Upper lobe of left lung (tissue), 6 donors: ENCODE measurements around the gene SCNN1B. TPM values are rescaled to one million over a fixed set of nuclear protein-coding genes. Genes with fewer than 3 reads are reported as not detected.

ENCODE experiments used
- ATAC-seq, 2 donors: fragments of 200-7000 bp; cut with Tn5 transposase; one replicate each; pipeline ENCODE4 v1.9.1; 2022; ENCODE audit warnings: mild to moderate bottlenecking in 2 of 2, moderate library complexity in 2 of 2; ENCODE audit not compliant: low FRiP score in 2 of 2
- DNase-seq, 2 donors: peaks; one replicate each; pipeline ENCODE4 v3.0.0-alpha.2; 2019 to 2020
- H3K27ac ChIP-seq, 4 donors: fragments of 200-600 bp; sonication (generic); one replicate each; pipeline ENCODE4 v1.5.1; 2016 to 2019
- H3K27me3 ChIP-seq, 4 donors: fragments of 200-600 bp; sonication (generic); one replicate each; pipeline ENCODE4 v1.5.1; 2017 to 2019
- H3K36me3 ChIP-seq, 4 donors: fragments of 200-600 bp; sonication (generic); one replicate each; pipeline ENCODE4 v1.5.1; 2016 to 2019
- H3K4me1 ChIP-seq, 4 donors: fragments of 200-600 bp; sonication (generic); one replicate each; pipeline ENCODE4 v1.5.1; 2018 to 2019
- H3K4me3 ChIP-seq, 4 donors: fragments of 200-600 bp; sonication (generic); one replicate each; pipeline ENCODE4 v1.5.1; 2017 to 2019; ENCODE audit warnings: mild to moderate bottlenecking in 2 of 4, moderate library complexity in 1 of 4
- H3K9me3 ChIP-seq, 4 donors: fragments of 200-600 bp; sonication (generic); one replicate each; pipeline ENCODE4 v1.5.1; 2018 to 2019
- EP300 ChIP-seq, 4 donors: sonication (generic); formaldehyde crosslinking; IDR thresholded peaks; one replicate each; pipeline ENCODE4 v1.5.1; 2017; ENCODE audit warnings: antibody characterized with exemption in 4 of 4, control low read depth in 2 of 4
- POLR2A ChIP-seq, 4 donors: fragments of 450-650 bp; IDR thresholded peaks; one replicate each; pipeline ENCODE4 v1.5.1; 2016 to 2017; ENCODE audit warnings: antibody characterized with exemption in 4 of 4, mild to moderate bottlenecking in 2 of 4
- POLR2AphosphoS5 ChIP-seq, 2 donors: sonication (generic); formaldehyde crosslinking; IDR thresholded peaks; one replicate each; pipeline ENCODE4 v1.5.1; 2017; ENCODE audit warnings: antibody characterized with exemption in 2 of 2
- WGBS, 2 donors: methylation state at CpG; one replicate each; pipeline ENCODE4 v1.1.5; 2017 to 2018; 5-methylcytosine and 5-hydroxymethylcytosine counted together
- total RNA-seq, 6 donors: library from RNA; depleted of rRNA in 4 of 6; stranded (reverse); fragments of >200 nt in 4 of 6; gene quantifications; one replicate each; pipeline versions ENCODE4 v1.1.0 to v1.2.1, GENCODE V29; 2016 to 2021
- TF ChIP-seq, protein P1 (sequence below), 6 experiments: fragments of 450-650 bp in 4 of 6; fragments of 200-600 bp in 2 of 6; sonication (generic) in 2 of 6; IDR thresholded peaks; one replicate each; pipeline ENCODE4 v1.5.1; 2016 to 2019; ENCODE audit warnings: antibody characterized with exemption in 6 of 6
- donor health status: DM: no; HTN: no; CAD: no; lungs with moderate emphysema.
- donor health status: DM: no; HTN: yes; CAD: no; lungs with severe emphysema.

Gene SCNN1B
- total RNA-seq, 6 donors from 2014 or later: 40.3 to 82.0 (median 56.7) TPM

DNA sequence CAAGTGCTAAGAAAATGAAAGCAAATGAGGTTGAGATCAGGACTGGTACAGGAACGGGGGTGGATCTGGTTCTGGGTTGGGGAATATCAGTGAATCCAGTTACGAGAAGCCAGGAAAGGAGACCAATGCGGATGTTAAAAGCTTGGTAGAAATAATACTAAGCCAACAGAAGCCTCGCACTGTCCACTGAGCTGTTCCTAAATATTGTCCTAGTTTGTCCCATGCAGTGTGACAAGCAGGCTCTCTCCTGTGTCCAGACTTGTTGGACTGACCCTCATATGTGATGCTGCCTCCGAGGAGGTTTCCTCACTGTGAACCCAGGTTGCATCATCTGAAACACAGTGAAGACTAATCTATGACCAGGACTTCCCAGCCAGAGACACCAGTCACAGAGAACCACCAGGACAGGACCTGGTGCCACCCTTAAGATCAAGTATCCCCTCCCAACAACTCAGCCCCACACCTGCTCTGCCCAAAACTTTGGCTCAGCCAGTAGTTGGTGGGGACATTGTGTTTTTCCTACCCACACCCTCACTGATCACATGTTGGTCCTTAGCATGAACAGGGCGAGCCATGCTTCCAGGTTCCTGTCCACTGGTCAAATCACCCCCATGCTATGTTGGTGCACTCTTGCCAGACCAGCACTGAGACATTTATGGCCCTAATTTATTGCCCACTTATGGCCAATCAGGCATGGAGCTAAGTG is 32.7 kb upstream of the SCNN1B start:
- 90 to 92% methylated on average over 6 of the region's 6 CpGs for WGBS, 2 donors
- ATAC-seq: no peak

DNA sequence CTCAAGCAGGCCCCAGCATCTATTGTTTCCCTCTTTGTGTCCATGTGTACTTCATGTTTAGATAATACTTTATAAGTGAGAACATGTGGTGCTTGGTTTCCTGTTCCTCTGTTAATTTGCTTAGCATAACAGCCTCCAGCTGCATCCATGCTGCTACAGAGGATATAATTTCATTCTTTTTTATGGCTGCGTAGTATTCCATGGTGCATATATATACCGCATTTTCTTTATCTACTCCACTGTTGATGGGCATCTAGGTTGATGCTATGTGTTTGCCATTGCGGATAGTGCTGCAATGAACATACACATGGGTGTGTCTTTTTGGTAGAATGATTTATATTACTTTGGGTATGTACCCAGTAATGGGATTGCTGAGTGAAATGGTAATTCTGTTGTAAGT is 31.4 kb upstream of the SCNN1B start:
- Histone ChIP-seq H3K27me3 (no peaks in the 10 kb centered on the region), H3K4me3 (no peak overlapping the region), H3K36me3 (no peaks in the 10 kb centered on the region), H3K4me1 (no peaks in the 10 kb centered on the region), H3K27ac (no peak overlapping the region), H3K9me3 (no peaks in the 10 kb centered on the region)
- DNase-seq: no peak
- no peak for ATAC-seq
- TF ChIP-seq EP300 (IDR thresholded peaks at IDR 0.05) (no peak), POLR2AphosphoS5 (IDR thresholded peaks at IDR 0.05) (no peak), POLR2A (IDR thresholded peaks at IDR 0.05) (no peak)
- TF ChIP-seq, protein P1, sequence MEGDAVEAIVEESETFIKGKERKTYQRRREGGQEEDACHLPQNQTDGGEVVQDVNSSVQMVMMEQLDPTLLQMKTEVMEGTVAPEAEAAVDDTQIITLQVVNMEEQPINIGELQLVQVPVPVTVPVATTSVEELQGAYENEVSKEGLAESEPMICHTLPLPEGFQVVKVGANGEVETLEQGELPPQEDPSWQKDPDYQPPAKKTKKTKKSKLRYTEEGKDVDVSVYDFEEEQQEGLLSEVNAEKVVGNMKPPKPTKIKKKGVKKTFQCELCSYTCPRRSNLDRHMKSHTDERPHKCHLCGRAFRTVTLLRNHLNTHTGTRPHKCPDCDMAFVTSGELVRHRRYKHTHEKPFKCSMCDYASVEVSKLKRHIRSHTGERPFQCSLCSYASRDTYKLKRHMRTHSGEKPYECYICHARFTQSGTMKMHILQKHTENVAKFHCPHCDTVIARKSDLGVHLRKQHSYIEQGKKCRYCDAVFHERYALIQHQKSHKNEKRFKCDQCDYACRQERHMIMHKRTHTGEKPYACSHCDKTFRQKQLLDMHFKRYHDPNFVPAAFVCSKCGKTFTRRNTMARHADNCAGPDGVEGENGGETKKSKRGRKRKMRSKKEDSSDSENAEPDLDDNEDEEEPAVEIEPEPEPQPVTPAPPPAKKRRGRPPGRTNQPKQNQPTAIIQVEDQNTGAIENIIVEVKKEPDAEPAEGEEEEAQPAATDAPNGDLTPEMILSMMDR (IDR thresholded peaks at IDR 0.05): no peak
- 91 to 94% methylated on average over 3 of the region's 3 CpGs for WGBS, 2 donors

More for the DNA sequence above, 32.7 kb upstream of the SCNN1B start:
- Histone ChIP-seq H3K4me3 (no peak overlapping the region), H3K4me1 (no peaks in the 10 kb centered on the region), H3K27ac (no peak overlapping the region), H3K9me3 (no peaks in the 10 kb centered on the region), H3K36me3 (no peaks in the 10 kb centered on the region), H3K27me3 (no peaks in the 10 kb centered on the region)
- no peak for TF ChIP-seq POLR2A (IDR thresholded peaks at IDR 0.05)
- TF ChIP-seq, protein P1 (IDR thresholded peaks at IDR 0.05): no peak
- no peak for TF ChIP-seq POLR2AphosphoS5 (IDR thresholded peaks at IDR 0.05)
- TF ChIP-seq EP300 (IDR thresholded peaks at IDR 0.05): no peak
- no peak for DNase-seq

DNA sequence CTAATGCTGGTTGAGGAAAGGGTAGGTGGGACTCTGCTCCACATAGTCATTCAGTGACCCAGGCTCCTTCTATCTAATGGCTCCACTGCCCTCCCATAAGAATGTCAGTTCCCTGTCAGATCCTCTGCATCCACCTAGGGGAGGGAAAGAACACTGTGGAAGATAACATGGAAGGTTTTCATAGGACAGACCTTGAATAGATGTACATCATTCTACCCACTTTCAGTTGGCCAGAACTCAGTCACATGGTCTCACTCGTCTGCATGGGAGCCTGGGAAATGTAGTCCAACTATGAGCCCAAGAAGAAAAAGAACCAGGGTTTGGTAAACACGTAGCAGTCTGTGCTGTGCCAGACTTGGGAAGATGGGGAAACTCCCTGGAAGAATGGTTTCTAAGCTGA is 27.1 kb upstream of the SCNN1B start:
- Histone ChIP-seq H3K4me3 (no peak overlapping the region), H3K27me3 (no peaks in the 10 kb centered on the region), H3K4me1 (peaks cover 0 to 7% (median 0%) of the 10 kb centered on the region in 4 donors), H3K36me3 (no peaks in the 10 kb centered on the region), H3K27ac (no peak overlapping the region), H3K9me3 (no peaks in the 10 kb centered on the region)
- no peak for DNase-seq
- no peak for ATAC-seq
- WGBS, 2 donors: 67 to 76% methylated on average over 2 of the region's 2 CpGs
- TF ChIP-seq POLR2A (IDR thresholded peaks at IDR 0.05) (no peak), POLR2AphosphoS5 (IDR thresholded peaks at IDR 0.05) (no peak), EP300 (IDR thresholded peaks at IDR 0.05) (no peak)
- TF ChIP-seq, protein P1 (IDR thresholded peaks at IDR 0.05): no peak

DNA sequence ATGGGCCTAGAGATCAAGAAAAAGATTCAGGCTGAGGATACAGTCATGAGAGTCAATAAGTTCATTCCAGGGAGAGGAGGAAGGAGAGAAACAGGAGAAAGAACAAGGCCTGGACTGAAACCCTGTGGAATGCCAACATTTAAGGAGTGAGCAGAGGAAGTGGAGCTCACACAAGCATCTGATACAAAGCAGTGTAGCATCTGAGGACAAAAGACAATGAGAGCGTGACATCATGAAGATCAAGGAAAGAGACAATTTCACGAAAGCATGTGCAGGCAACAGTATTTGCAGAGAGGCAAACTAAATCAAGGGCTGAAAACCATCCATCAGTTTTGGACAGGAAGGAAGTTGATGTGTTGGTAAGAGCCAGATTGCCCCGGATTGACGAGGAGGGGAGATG is 25.3 kb upstream of the SCNN1B start:
- WGBS, 2 donors: 42% methylated on average over 4 of the region's 4 CpGs

More for the DNA sequence above, 25.3 kb upstream of the SCNN1B start:
- TF ChIP-seq, protein P1 (IDR thresholded peaks at IDR 0.05): no peak
- TF ChIP-seq POLR2A (IDR thresholded peaks at IDR 0.05): no peak
- TF ChIP-seq POLR2AphosphoS5 (IDR thresholded peaks at IDR 0.05): no peak
- no peak for TF ChIP-seq EP300 (IDR thresholded peaks at IDR 0.05)
- Histone ChIP-seq H3K9me3 (no peaks in the 10 kb centered on the region), H3K27ac (no peak overlapping the region), H3K4me1 (peaks cover 0 to 7% (median 0%) of the 10 kb centered on the region in 4 donors), H3K27me3 (no peaks in the 10 kb centered on the region), H3K4me3 (no peak overlapping the region), H3K36me3 (no peaks in the 10 kb centered on the region)
- DNase-seq (no peak), ATAC-seq (no peak)
